Esophagus mucosa (tissue), 1 donor: ENCODE results near the gene PDLIM1. TPM values are rescaled to one million over a fixed set of nuclear protein-coding genes. Genes with fewer than 3 reads are reported as not detected.
A peak's percentile ranks its signal among the peaks of the same experiment; 100 is the strongest.

Source experiments
- ATAC-seq: fragments of 200-7000 bp; cut with Tn5 transposase; one replicate; pipeline ENCODE4 v1.9.1; 2020
- total RNA-seq: library from RNA; stranded (reverse); gene quantifications from one replicate; pipeline ENCODE4 v1.2.4, GENCODE V29; 2023
- donor health status: DM: yes; HTN: yes; CAD: no.

Gene PDLIM1
- total RNA-seq, 1 donor from 2014 or later: 144 TPM

GRCh38 chr10:95288303-95288702, 2.5 kb downstream of the PDLIM1 start:
- no peak for ATAC-seq

GRCh38 chr10:95287281-95287680, 3.5 kb downstream of the PDLIM1 start:
- no peak for ATAC-seq

GRCh38 chr10:95286707-95287106, 4.1 kb downstream of the PDLIM1 start:
- no peak for ATAC-seq

GRCh38 chr10:95285556-95285955, 5.2 kb downstream of the PDLIM1 start:
- no peak for ATAC-seq

GRCh38 chr10:95284807-95285206, 6.0 kb downstream of the PDLIM1 start:
- ATAC-seq: no peak

- no peak for ATAC-seq
Measured at GRCh38 chr10:95282107-95282506, 8.7 kb downstream of the PDLIM1 start.

GRCh38 chr10:95281206-95281605, 9.6 kb downstream of the PDLIM1 start:
- peak; percentile 64 for ATAC-seq

- no peak for ATAC-seq
Measured at GRCh38 chr10:95280637-95281036, 10.2 kb downstream of the PDLIM1 start.

- peak; percentile 75 for ATAC-seq
Measured at GRCh38 chr10:95279042-95279820, 11.6 kb downstream of the PDLIM1 start.

- no peak for ATAC-seq
Measured at GRCh38 chr10:95278061-95278988, 12.5 kb downstream of the PDLIM1 start.

- ATAC-seq: no peak
Measured at GRCh38 chr10:95277614-95278013, 13.2 kb downstream of the PDLIM1 start.

GRCh38 chr10:95277201-95277570, 13.6 kb downstream of the PDLIM1 start:
- ATAC-seq: no peak

GRCh38 chr10:95276367-95277200, 14.2 kb downstream of the PDLIM1 start:
- ATAC-seq: peak; percentile 3

- ATAC-seq: no peak
Measured at GRCh38 chr10:95275726-95276366, 15.0 kb downstream of the PDLIM1 start.

- ATAC-seq: peak; percentile 77
Measured at GRCh38 chr10:95273393-95274312, 17.1 kb downstream of the PDLIM1 start.

- peak; percentile 42 for ATAC-seq
Measured at GRCh38 chr10:95268438-95268837, 22.4 kb downstream of the PDLIM1 start.

GRCh38 chr10:95267251-95267650, 23.6 kb downstream of the PDLIM1 start:
- no peak for ATAC-seq

- peak; percentile 94 for ATAC-seq
Measured at GRCh38 chr10:95266674-95267095, 24.1 kb downstream of the PDLIM1 start.

GRCh38 chr10:95265572-95265971, 25.2 kb downstream of the PDLIM1 start:
- no peak for ATAC-seq

- ATAC-seq: peak; percentile 76
Measured at GRCh38 chr10:95264227-95265051, 26.4 kb downstream of the PDLIM1 start.
